Fibroblast of the aortic adventitia (primary cell): Measurements from ENCODE around the gene SLC22A9. TPM values are rescaled to one million over a fixed set of nuclear protein-coding genes. Genes with fewer than 3 reads are reported as not detected.

ENCODE experiments used
- DNase-seq: peaks from one replicate; pipeline ENCODE4 v3.0.0-alpha.2; 2010; ENCODE audit warnings: low read depth
- H3K4me3 ChIP-seq: 2 replicates; pipeline ENCODE4 v1.5.1; 2011; ENCODE audit warnings: low read depth, mild to moderate bottlenecking, control low read depth, low read length, moderate library complexity
- CTCF ChIP-seq: IDR thresholded peaks from 2 replicates; pipeline ENCODE4 v1.5.1; 2011; ENCODE audit warnings: mild to moderate bottlenecking, low read length, control low read depth, inconsistent platforms; ENCODE audit not compliant: insufficient read depth
- total RNA-seq: library from RNA; depleted of rRNA; stranded (reverse); fragments of >200 nt; gene quantifications from 2 replicates; pipeline ENCODE4 v1.2.3, GENCODE V29; 2012; ENCODE audit warnings: low replicate concordance

Gene SLC22A9
- total RNA-seq, 1 donor: not detected

- DNase-seq: no peak
- no peak overlapping the region for H3K4me3 ChIP-seq
- TF ChIP-seq CTCF: no peak
Measured at GRCh38 chr11:63444160-63444559, 74.6 kb downstream of the SLC22A9 start.

GRCh38 chr11:63445118-63445517 lies 75.5 kb downstream of the SLC22A9 start:
- no peak overlapping the region for H3K4me3 ChIP-seq
- no peak for TF ChIP-seq CTCF
- no peak for DNase-seq

GRCh38 chr11:63445720-63446119 lies 76.1 kb downstream of the SLC22A9 start:
- no peak for TF ChIP-seq CTCF
- peak; percentile 16 for DNase-seq
- no peak overlapping the region for H3K4me3 ChIP-seq

GRCh38 chr11:63448646-63449045 lies 79.1 kb downstream of the SLC22A9 start:
- no peak overlapping the region for H3K4me3 ChIP-seq
- DNase-seq: no peak
- TF ChIP-seq CTCF: no peak

- no peak for DNase-seq
- no peak overlapping the region for H3K4me3 ChIP-seq
- no peak for TF ChIP-seq CTCF
Measured at GRCh38 chr11:63459586-63459985, 90.0 kb downstream of the SLC22A9 start.

Other genes starting within 250 kb of the SLC22A9 start
- gene SLC22A24, start 225.6 kb upstream of the SLC22A9 start, total RNA-seq: not detected in 2 replicates
- not detected in 2 replicates for gene SLC22A25, start 126.2 kb upstream of the SLC22A9 start, total RNA-seq
- gene PLAAT5, start 121.4 kb downstream of the SLC22A9 start, total RNA-seq: 0.18 and 5.3 TPM in 2 replicates
- gene LGALS12, start 136.3 kb downstream of the SLC22A9 start, total RNA-seq: 1.3 TPM in 1 of 2 replicates, not detected in the other
- gene PLAAT4, start 167.0 kb downstream of the SLC22A9 start, total RNA-seq: 16.6 and 233 TPM in 2 replicates
- gene PLAAT2, start 193.6 kb downstream of the SLC22A9 start, total RNA-seq: not detected in 2 replicates
- gene PLAAT3, start 244.6 kb downstream of the SLC22A9 start, total RNA-seq: 9.0 and 71.9 TPM in 2 replicates